Nephron (organoid): ENCODE data around the gene CCDC91.

Experiments used
- H3K27ac Mint-ChIP-seq, 3 experiments: 2 replicates each; pipeline ENCODE4 v1.8.0; 2020; ENCODE audit warnings: mixed read lengths in 3 of 3, mild to moderate bottlenecking in 2 of 3, moderate library complexity in 1 of 3
- H3K27me3 Mint-ChIP-seq: 2 replicates; pipeline ENCODE4 v1.8.0; 2021; ENCODE audit warnings: low read depth, mild to moderate bottlenecking, moderate library complexity, mixed read lengths
- H3K36me3 Mint-ChIP-seq: 2 replicates; pipeline ENCODE4 v1.8.0; 2020; ENCODE audit warnings: low read depth, mixed read lengths
- H3K4me1 Mint-ChIP-seq: 2 replicates; pipeline ENCODE4 v1.8.0; 2020; ENCODE audit warnings: mixed read lengths
- H3K4me3 Mint-ChIP-seq, 3 experiments: 2 replicates each; pipeline ENCODE4 v1.8.0; 2020; ENCODE audit warnings: mild to moderate bottlenecking in 3 of 3, mixed read lengths in 3 of 3, moderate library complexity in 2 of 3
- H3K9me3 Mint-ChIP-seq: 2 replicates; pipeline ENCODE4 v1.8.0; 2020; ENCODE audit warnings: mixed read lengths
- TF ChIP-seq, protein P1 (sequence below), 3 experiments: fragments of 200-600 bp; sonication (generic); IDR thresholded peaks; one replicate each; pipeline ENCODE4 v1.5.0; 2021; ENCODE audit warnings: antibody characterized with exemption in 3 of 3; ENCODE audit not compliant: unreplicated experiment in 3 of 3

The CCDC91 gene

GRCh38 chr12:28446031-28446430, 255.8 kb downstream of the CCDC91 start:
- H3K36me3 Mint-ChIP-seq: no peaks in the 10 kb centered on the region
- TF ChIP-seq, protein P1, sequence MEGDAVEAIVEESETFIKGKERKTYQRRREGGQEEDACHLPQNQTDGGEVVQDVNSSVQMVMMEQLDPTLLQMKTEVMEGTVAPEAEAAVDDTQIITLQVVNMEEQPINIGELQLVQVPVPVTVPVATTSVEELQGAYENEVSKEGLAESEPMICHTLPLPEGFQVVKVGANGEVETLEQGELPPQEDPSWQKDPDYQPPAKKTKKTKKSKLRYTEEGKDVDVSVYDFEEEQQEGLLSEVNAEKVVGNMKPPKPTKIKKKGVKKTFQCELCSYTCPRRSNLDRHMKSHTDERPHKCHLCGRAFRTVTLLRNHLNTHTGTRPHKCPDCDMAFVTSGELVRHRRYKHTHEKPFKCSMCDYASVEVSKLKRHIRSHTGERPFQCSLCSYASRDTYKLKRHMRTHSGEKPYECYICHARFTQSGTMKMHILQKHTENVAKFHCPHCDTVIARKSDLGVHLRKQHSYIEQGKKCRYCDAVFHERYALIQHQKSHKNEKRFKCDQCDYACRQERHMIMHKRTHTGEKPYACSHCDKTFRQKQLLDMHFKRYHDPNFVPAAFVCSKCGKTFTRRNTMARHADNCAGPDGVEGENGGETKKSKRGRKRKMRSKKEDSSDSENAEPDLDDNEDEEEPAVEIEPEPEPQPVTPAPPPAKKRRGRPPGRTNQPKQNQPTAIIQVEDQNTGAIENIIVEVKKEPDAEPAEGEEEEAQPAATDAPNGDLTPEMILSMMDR (IDR thresholded peaks at IDR 0.05; ENCODE audit: unreplicated experiment in 3 of 3): no peak
- no peaks in the 10 kb centered on the region for H3K4me1 Mint-ChIP-seq
- H3K9me3 Mint-ChIP-seq: no peaks in the 10 kb centered on the region
- no peak overlapping the region for H3K27ac Mint-ChIP-seq
- H3K27me3 Mint-ChIP-seq: no peaks in the 10 kb centered on the region
- no peak overlapping the region for H3K4me3 Mint-ChIP-seq

DNA sequence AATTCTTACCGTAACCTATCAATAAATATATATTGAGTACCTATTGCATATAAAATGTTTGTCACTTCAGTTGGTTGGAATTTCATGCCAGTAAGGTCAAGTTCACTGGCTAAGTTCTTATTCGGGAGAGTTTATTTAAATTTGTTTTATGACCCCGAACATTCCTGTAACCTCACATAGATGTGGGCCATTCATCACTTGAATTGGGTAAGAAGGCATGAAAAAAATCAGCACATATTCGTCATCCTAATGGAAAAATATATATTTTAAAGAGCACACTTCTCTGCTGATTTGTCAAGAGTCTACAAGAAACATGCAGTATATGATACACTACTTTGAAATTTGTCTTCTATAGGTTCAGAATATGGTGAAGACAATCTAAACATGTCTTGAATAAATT, 263.4 kb downstream of the CCDC91 start:
- no peak overlapping the region for H3K27ac Mint-ChIP-seq
- peaks cover 15% of the 10 kb centered on the region for H3K4me1 Mint-ChIP-seq
- H3K9me3 Mint-ChIP-seq: no peaks in the 10 kb centered on the region
- no peaks in the 10 kb centered on the region for H3K27me3 Mint-ChIP-seq
- no peak overlapping the region for H3K4me3 Mint-ChIP-seq
- TF ChIP-seq, protein P1 (IDR thresholded peaks at IDR 0.05; ENCODE audit: unreplicated experiment in 3 of 3): no peak
- H3K36me3 Mint-ChIP-seq: no peaks in the 10 kb centered on the region

DNA sequence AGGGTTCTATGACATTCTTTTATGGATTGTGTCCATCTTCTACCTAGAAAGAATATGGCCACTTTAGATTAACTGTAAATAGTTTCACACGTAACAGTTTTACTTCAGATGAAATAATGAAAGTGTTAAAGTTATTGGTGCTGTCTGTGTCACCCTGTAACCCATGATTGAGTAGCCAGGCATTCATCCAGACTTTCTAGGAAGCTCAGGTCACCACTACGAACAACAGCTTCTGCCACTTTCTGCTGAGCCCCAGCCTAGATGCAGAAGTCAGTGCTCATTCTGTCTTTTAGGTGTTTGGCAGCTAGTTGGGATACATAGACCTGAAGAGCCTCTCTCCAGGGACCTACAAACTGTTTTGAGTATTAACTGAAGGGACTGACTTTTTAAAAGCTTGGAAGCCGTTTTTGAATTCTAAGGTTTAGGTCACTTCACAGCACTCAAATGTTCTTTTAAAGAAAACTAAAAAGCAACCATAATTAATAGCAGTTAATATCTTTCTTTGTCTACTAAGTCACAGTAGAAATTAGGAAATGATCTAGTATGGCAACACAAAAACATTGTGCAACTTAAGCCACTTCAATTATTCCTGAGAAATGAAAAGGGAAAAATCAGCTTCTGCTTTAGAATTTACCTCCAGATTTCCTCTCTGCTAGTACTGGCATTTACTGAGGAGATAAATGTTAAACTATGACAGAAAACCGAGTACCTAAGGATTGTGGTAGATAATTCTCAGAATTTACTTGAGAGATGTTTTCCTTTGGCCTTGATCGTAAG, 266.9 kb downstream of the CCDC91 start:
- Mint-ChIP-seq H3K4me3 (no peak overlapping the region), H3K9me3 (no peaks in the 10 kb centered on the region), H3K36me3 (no peaks in the 10 kb centered on the region), H3K4me1 (peaks cover 19% of the 10 kb centered on the region), H3K27me3 (no peaks in the 10 kb centered on the region), H3K27ac (peak overlapping the region in 2 of 3 experiments; percentile 59 to 72)
- TF ChIP-seq, protein P1 (IDR thresholded peaks at IDR 0.05; ENCODE audit: unreplicated experiment in 3 of 3): no peak

DNA sequence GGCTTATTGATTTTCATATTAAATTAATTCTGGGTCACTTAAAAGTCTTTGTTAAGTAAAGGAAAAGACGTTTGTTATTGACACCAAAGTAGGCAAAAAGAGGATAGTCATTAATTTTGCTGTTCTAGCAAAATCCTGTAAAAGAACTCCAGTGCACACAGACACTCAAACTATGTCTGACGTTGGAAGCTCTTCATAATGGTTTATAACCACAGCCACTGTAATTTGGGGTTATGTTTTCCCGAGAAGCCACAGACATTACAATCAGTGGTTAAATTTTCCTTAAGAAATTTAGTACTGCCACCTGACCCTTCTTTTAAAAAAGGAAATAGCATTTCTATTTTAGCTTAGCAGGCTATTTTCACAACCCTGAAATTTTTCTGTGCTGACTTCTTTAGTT, 267.5 kb downstream of the CCDC91 start:
- Mint-ChIP-seq H3K27me3 (no peaks in the 10 kb centered on the region), H3K27ac (peak overlapping the region in 2 of 3 experiments; percentile 59 to 72), H3K4me1 (peaks cover 19% of the 10 kb centered on the region), H3K36me3 (no peaks in the 10 kb centered on the region), H3K9me3 (no peaks in the 10 kb centered on the region), H3K4me3 (no peak overlapping the region)
- TF ChIP-seq, protein P1 (IDR thresholded peaks at IDR 0.05; ENCODE audit: unreplicated experiment in 3 of 3): no peak

DNA sequence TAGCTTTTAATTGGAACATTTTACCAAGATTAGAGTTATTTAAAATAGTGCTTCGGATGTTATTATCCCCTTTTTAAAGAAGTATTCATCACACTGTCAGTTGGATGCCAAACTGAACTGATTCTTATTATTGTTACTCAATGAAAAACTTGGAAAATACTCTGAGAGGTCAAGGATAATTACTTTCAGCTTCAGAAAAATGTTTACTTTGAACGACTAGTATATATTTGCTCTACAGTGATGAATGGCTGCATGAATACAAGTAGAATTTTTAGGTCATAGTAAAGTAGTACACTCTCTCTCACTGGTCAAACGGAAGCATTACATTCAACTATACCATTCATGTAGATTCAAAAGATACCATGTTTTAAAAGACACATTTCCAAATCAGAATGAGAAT, 269.2 kb downstream of the CCDC91 start:
- no peaks in the 10 kb centered on the region for H3K27me3 Mint-ChIP-seq
- peaks cover 19% of the 10 kb centered on the region for H3K4me1 Mint-ChIP-seq
- H3K4me3 Mint-ChIP-seq: no peak overlapping the region
- no peak overlapping the region for H3K27ac Mint-ChIP-seq
- no peaks in the 10 kb centered on the region for H3K9me3 Mint-ChIP-seq
- TF ChIP-seq, protein P1 (IDR thresholded peaks at IDR 0.05; ENCODE audit: unreplicated experiment in 3 of 3): no peak
- H3K36me3 Mint-ChIP-seq: peaks cover 7% of the 10 kb centered on the region
